GM18505 (cell line): ENCODE data around the gene GPR142.

Experiments
- ATAC-seq: cut with Tn5 transposase; IDR thresholded peaks from one replicate; pipeline ENCODE4 v1.9.1; 2021; ENCODE audit not compliant: unreplicated experiment
- POLR2A ChIP-seq: IDR thresholded peaks from 4 replicates; pipeline ENCODE4 v1.6.1; 2011; ENCODE audit warnings: borderline replicate concordance; ENCODE audit not compliant: insufficient read depth, insufficient read length; ENCODE audit errors: extremely low read depth

GPR142 gene

GRCh38 chr17:74369665-74370490 lies 2.6 kb downstream of the GPR142 start:
- ATAC-seq = no peak
- TF ChIP-seq POLR2A = no peak

GRCh38 chr17:74371653-74372147 lies 4.4 kb downstream of the GPR142 start:
- no peak for ATAC-seq
- no peak for TF ChIP-seq POLR2A

GRCh38 chr17:74372426-74372825 lies 5.1 kb downstream of the GPR142 start:
- no peak for ATAC-seq
- TF ChIP-seq POLR2A = no peak

- no peak for ATAC-seq
- no peak for TF ChIP-seq POLR2A
Measured at GRCh38 chr17:74373838-74374606, 6.7 kb downstream of the GPR142 start.

- no peak for ATAC-seq
- TF ChIP-seq POLR2A = no peak
Measured at GRCh38 chr17:74374858-74375257, 7.6 kb downstream of the GPR142 start.

- peak; percentile 60 for ATAC-seq
- TF ChIP-seq POLR2A = no peak
Measured at GRCh38 chr17:74379495-74380085, 12.3 kb downstream of the GPR142 start.

- ATAC-seq = no peak
- no peak for TF ChIP-seq POLR2A
Measured at GRCh38 chr17:74380086-74380958, 13.0 kb downstream of the GPR142 start.

GRCh38 chr17:74380959-74381808 lies 13.9 kb downstream of the GPR142 start:
- TF ChIP-seq POLR2A = no peak
- ATAC-seq = no peak

GRCh38 chr17:74383141-74383540 lies 15.8 kb downstream of the GPR142 start:
- no peak for ATAC-seq
- TF ChIP-seq POLR2A = no peak

- TF ChIP-seq POLR2A = no peak
Measured at GRCh38 chr17:74385201-74385600, 17.9 kb downstream of the GPR142 start.

GRCh38 chr17:74386386-74386785 lies 19.1 kb downstream of the GPR142 start:
- ATAC-seq = no peak
- no peak for TF ChIP-seq POLR2A

More at GRCh38 chr17:74385201-74385600, 17.9 kb downstream of the GPR142 start:
- no peak for ATAC-seq
